Measurements from ENCODE around the gene TMEM82.
A peak's percentile ranks its signal among the peaks of the same experiment; 100 is the strongest.

The TMEM82 gene

GRCh38 chr1:15737324-15738319 lies 4.7 kb upstream of the TMEM82 start:
- Histone ChIP-seq H3K9me3 (ENCODE audit: control insufficient read depth, insufficient read depth, low read length) (no peaks in the 10 kb centered on the region), H3K4me1 (ENCODE audit: control insufficient read depth, insufficient read depth, low read length) (peaks cover 3% of the 10 kb centered on the region; the same call in 1 of the 2 replicates), H3K36me3 (ENCODE audit: control insufficient read depth, insufficient read depth, low read length) (peaks cover 20% of the 10 kb centered on the region), H3K27me3 (ENCODE audit: control insufficient read depth, insufficient read depth, low read length) (no peaks in the 10 kb centered on the region), H3K4me3 (ENCODE audit: low read depth, low read length) (no peak overlapping the region), H3K9ac (ENCODE audit: low read depth, low read length) (no peak overlapping the region), H3K27ac (ENCODE audit: low read depth, low read length) (no peak overlapping the region)

- no peak overlapping the region for H3K27ac ChIP-seq (ENCODE audit: low read depth, low read length)
- no peaks in the 10 kb centered on the region for H3K27me3 ChIP-seq (ENCODE audit: control insufficient read depth, insufficient read depth, low read length)
- peaks cover 3% of the 10 kb centered on the region; the same call in 1 of the 2 replicates for H3K4me1 ChIP-seq (ENCODE audit: control insufficient read depth, insufficient read depth, low read length)
- peaks cover 13% of the 10 kb centered on the region for H3K36me3 ChIP-seq (ENCODE audit: control insufficient read depth, insufficient read depth, low read length)
- no peaks in the 10 kb centered on the region for H3K9me3 ChIP-seq (ENCODE audit: control insufficient read depth, insufficient read depth, low read length)
- no peak overlapping the region for H3K9ac ChIP-seq (ENCODE audit: low read depth, low read length)
- no peak overlapping the region for H3K4me3 ChIP-seq (ENCODE audit: low read depth, low read length)
Measured at GRCh38 chr1:15738416-15739113, 3.7 kb upstream of the TMEM82 start.

- peaks cover 3% of the 10 kb centered on the region; the same call in 1 of the 2 replicates for H3K4me1 ChIP-seq (ENCODE audit: control insufficient read depth, insufficient read depth, low read length)
- no peak overlapping the region for H3K27ac ChIP-seq (ENCODE audit: low read depth, low read length)
- peaks cover 6% of the 10 kb centered on the region for H3K36me3 ChIP-seq (ENCODE audit: control insufficient read depth, insufficient read depth, low read length)
- no peaks in the 10 kb centered on the region for H3K27me3 ChIP-seq (ENCODE audit: control insufficient read depth, insufficient read depth, low read length)
- H3K4me3 ChIP-seq (ENCODE audit: low read depth, low read length), result no peak overlapping the region
- no peaks in the 10 kb centered on the region for H3K9me3 ChIP-seq (ENCODE audit: control insufficient read depth, insufficient read depth, low read length)
- no peak overlapping the region for H3K9ac ChIP-seq (ENCODE audit: low read depth, low read length)
Measured at GRCh38 chr1:15739259-15739658, 3.0 kb upstream of the TMEM82 start.

- Histone ChIP-seq H3K4me1 (ENCODE audit: control insufficient read depth, insufficient read depth, low read length) (peaks cover 3% of the 10 kb centered on the region; the same call in 1 of the 2 replicates), H3K27ac (ENCODE audit: low read depth, low read length) (no peak overlapping the region), H3K9me3 (ENCODE audit: control insufficient read depth, insufficient read depth, low read length) (no peaks in the 10 kb centered on the region), H3K4me3 (ENCODE audit: low read depth, low read length) (no peak overlapping the region), H3K36me3 (ENCODE audit: control insufficient read depth, insufficient read depth, low read length) (0 out of 2 replicates have a peak, but pooled peaks cover under 1% of the 10 kb centered on the region), H3K9ac (ENCODE audit: low read depth, low read length) (no peak overlapping the region), H3K27me3 (ENCODE audit: control insufficient read depth, insufficient read depth, low read length) (no peaks in the 10 kb centered on the region)
Measured at GRCh38 chr1:15739745-15740144, 2.6 kb upstream of the TMEM82 start.

- Histone ChIP-seq H3K4me3 (ENCODE audit: low read depth, low read length) (no peak overlapping the region), H3K9ac (ENCODE audit: low read depth, low read length) (no peak overlapping the region), H3K4me1 (ENCODE audit: control insufficient read depth, insufficient read depth, low read length) (peaks cover 3% of the 10 kb centered on the region; the same call in 1 of the 2 replicates)
Measured at GRCh38 chr1:15740924-15741850, 1.1 kb upstream of the TMEM82 start.

GRCh38 chr1:15744122-15744679 lies 1.9 kb downstream of the TMEM82 start:
- no peak overlapping the region for H3K4me3 ChIP-seq (ENCODE audit: low read depth, low read length)
- H3K36me3 ChIP-seq (ENCODE audit: control insufficient read depth, insufficient read depth, low read length), result no peaks in the 10 kb centered on the region
- no peaks in the 10 kb centered on the region for H3K27me3 ChIP-seq (ENCODE audit: control insufficient read depth, insufficient read depth, low read length)
- H3K9me3 ChIP-seq (ENCODE audit: control insufficient read depth, insufficient read depth, low read length), result no peaks in the 10 kb centered on the region
- no peak overlapping the region for H3K27ac ChIP-seq (ENCODE audit: low read depth, low read length)
- H3K9ac ChIP-seq (ENCODE audit: low read depth, low read length), result no peak overlapping the region
- H3K4me1 ChIP-seq (ENCODE audit: control insufficient read depth, insufficient read depth, low read length), result peaks cover 5% of the 10 kb centered on the region; the same call in 1 of the 2 replicates

More at GRCh38 chr1:15740924-15741850, 1.1 kb upstream of the TMEM82 start:
- Histone ChIP-seq H3K27me3 (ENCODE audit: control insufficient read depth, insufficient read depth, low read length) (no peaks in the 10 kb centered on the region), H3K36me3 (ENCODE audit: control insufficient read depth, insufficient read depth, low read length) (no peaks in the 10 kb centered on the region), H3K9me3 (ENCODE audit: control insufficient read depth, insufficient read depth, low read length) (no peaks in the 10 kb centered on the region), H3K27ac (ENCODE audit: low read depth, low read length) (peak overlapping the region; percentile 13)

- no peaks in the 10 kb centered on the region for H3K9me3 ChIP-seq (ENCODE audit: control insufficient read depth, insufficient read depth, low read length)
- no peak overlapping the region for H3K4me3 ChIP-seq (ENCODE audit: low read depth, low read length)
- no peaks in the 10 kb centered on the region for H3K36me3 ChIP-seq (ENCODE audit: control insufficient read depth, insufficient read depth, low read length)
- no peaks in the 10 kb centered on the region for H3K27me3 ChIP-seq (ENCODE audit: control insufficient read depth, insufficient read depth, low read length)
- H3K27ac ChIP-seq (ENCODE audit: low read depth, low read length), result no peak overlapping the region
- H3K9ac ChIP-seq (ENCODE audit: low read depth, low read length), result no peak overlapping the region
- H3K4me1 ChIP-seq (ENCODE audit: control insufficient read depth, insufficient read depth, low read length), result peaks cover 9% of the 10 kb centered on the region; the same call in 1 of the 2 replicates
Measured at GRCh38 chr1:15747378-15747777, 5.1 kb downstream of the TMEM82 start.

- Histone ChIP-seq H3K9ac (ENCODE audit: low read depth, low read length) (no peak overlapping the region), H3K4me3 (ENCODE audit: low read depth, low read length) (no peak overlapping the region), H3K36me3 (ENCODE audit: control insufficient read depth, insufficient read depth, low read length) (no peaks in the 10 kb centered on the region), H3K9me3 (ENCODE audit: control insufficient read depth, insufficient read depth, low read length) (no peaks in the 10 kb centered on the region), H3K27me3 (ENCODE audit: control insufficient read depth, insufficient read depth, low read length) (no peaks in the 10 kb centered on the region), H3K27ac (ENCODE audit: low read depth, low read length) (no peak overlapping the region), H3K4me1 (ENCODE audit: control insufficient read depth, insufficient read depth, low read length) (peaks cover 9% of the 10 kb centered on the region; the same call in 1 of the 2 replicates)
Measured at GRCh38 chr1:15748264-15748663, 6.0 kb downstream of the TMEM82 start.

GRCh38 chr1:15748690-15749398 lies 6.5 kb downstream of the TMEM82 start:
- H3K9me3 ChIP-seq (ENCODE audit: control insufficient read depth, insufficient read depth, low read length), result no peaks in the 10 kb centered on the region
- H3K4me1 ChIP-seq (ENCODE audit: control insufficient read depth, insufficient read depth, low read length), result peaks cover 9% of the 10 kb centered on the region; the same call in 1 of the 2 replicates
- no peak overlapping the region for H3K27ac ChIP-seq (ENCODE audit: low read depth, low read length)
- H3K4me3 ChIP-seq (ENCODE audit: low read depth, low read length), result no peak overlapping the region
- no peaks in the 10 kb centered on the region for H3K27me3 ChIP-seq (ENCODE audit: control insufficient read depth, insufficient read depth, low read length)
- no peaks in the 10 kb centered on the region for H3K36me3 ChIP-seq (ENCODE audit: control insufficient read depth, insufficient read depth, low read length)
- no peak overlapping the region for H3K9ac ChIP-seq (ENCODE audit: low read depth, low read length)

Data from HUES48 (cell line).